Measurements from ENCODE around the gene CHL1. TPM values are rescaled to one million over a fixed set of nuclear protein-coding genes. Genes with fewer than 3 reads are reported as not detected.

Gene CHL1
- total and polyA plus RNA-seq, 4 donors, result 0.08 to 11.7 (median 7.0) TPM; not detected in 1

- intact Hi-C loops (cut with DNase I), result no loop called here
- Histone ChIP-seq H3K4me1 (ENCODE audit: control insufficient read depth in 1 of 2, insufficient read depth in 2 of 2, low read length in 2 of 2) (no peaks in the 10 kb centered on the region), H3K9me3 (ENCODE audit: control insufficient read depth, low read length) (no peaks in the 10 kb centered on the region), H3K36me3 (ENCODE audit: control insufficient read depth in 1 of 2, insufficient read depth in 2 of 2, low read length in 1 of 2) (no peaks in the 10 kb centered on the region), H3K27ac (ENCODE audit: low read depth in 1 of 2, low read length in 2 of 2) (no peak overlapping the region), H3K4me3 (ENCODE audit: low read length in 2 of 2) (no peak overlapping the region), H3K27me3 (ENCODE audit: control insufficient read depth in 1 of 2, insufficient read depth in 2 of 2, low read length in 1 of 2) (no peaks in the 10 kb centered on the region)
- DNase-seq (no peak), ATAC-seq (ENCODE audit: low FRiP score) (no peak)
- 28 to 34% methylated on average over 4 of the region's 4 CpGs for WGBS, 2 donors
Measured at GRCh38 chr3:284322-284721, 87.8 kb downstream of the CHL1 start.

DNA sequence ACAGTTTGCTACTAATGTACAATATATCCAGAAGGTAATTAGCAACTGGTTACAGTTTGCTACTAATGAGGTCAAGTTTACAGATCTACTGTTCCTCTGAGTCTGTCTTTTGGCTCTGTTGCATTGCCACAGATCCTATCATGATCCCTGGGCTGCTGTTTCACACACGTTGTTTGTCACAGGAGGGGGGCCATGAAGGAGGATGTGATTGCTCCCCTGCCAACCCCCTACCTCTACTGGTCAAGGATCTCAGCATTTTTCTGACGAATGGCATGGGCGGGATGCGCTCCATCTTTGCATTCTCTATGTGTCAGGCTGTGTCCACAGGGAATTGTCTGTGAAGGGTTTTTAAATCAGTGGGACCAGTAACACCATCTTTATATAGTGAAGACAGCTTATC, 91.9 kb downstream of the CHL1 start:
- intact Hi-C loops (cut with DNase I), result no loop called here
- Histone ChIP-seq H3K4me3 (ENCODE audit: low read length in 2 of 2) (no peak overlapping the region), H3K4me1 (ENCODE audit: control insufficient read depth in 1 of 2, insufficient read depth in 2 of 2, low read length in 2 of 2) (no peaks in the 10 kb centered on the region), H3K27ac (ENCODE audit: low read depth in 1 of 2, low read length in 2 of 2) (no peak overlapping the region), H3K27me3 (ENCODE audit: control insufficient read depth in 1 of 2, insufficient read depth in 2 of 2, low read length in 1 of 2) (no peaks in the 10 kb centered on the region), H3K36me3 (ENCODE audit: control insufficient read depth in 1 of 2, insufficient read depth in 2 of 2, low read length in 1 of 2) (no peaks in the 10 kb centered on the region), H3K9me3 (ENCODE audit: control insufficient read depth, low read length) (no peaks in the 10 kb centered on the region)
- WGBS, 2 donors, result 57 to 58% methylated on average over 4 of the region's 4 CpGs
- DNase-seq, result no peak
- ATAC-seq (ENCODE audit: low FRiP score), result no peak

- H3K36me3 ChIP-seq (ENCODE audit: control insufficient read depth in 1 of 2, insufficient read depth in 2 of 2, low read length in 1 of 2), result no peaks in the 10 kb centered on the region
- intact Hi-C loops (cut with DNase I), result no loop called here
Measured at GRCh38 chr3:291028-291427, 94.5 kb downstream of the CHL1 start.

DNA sequence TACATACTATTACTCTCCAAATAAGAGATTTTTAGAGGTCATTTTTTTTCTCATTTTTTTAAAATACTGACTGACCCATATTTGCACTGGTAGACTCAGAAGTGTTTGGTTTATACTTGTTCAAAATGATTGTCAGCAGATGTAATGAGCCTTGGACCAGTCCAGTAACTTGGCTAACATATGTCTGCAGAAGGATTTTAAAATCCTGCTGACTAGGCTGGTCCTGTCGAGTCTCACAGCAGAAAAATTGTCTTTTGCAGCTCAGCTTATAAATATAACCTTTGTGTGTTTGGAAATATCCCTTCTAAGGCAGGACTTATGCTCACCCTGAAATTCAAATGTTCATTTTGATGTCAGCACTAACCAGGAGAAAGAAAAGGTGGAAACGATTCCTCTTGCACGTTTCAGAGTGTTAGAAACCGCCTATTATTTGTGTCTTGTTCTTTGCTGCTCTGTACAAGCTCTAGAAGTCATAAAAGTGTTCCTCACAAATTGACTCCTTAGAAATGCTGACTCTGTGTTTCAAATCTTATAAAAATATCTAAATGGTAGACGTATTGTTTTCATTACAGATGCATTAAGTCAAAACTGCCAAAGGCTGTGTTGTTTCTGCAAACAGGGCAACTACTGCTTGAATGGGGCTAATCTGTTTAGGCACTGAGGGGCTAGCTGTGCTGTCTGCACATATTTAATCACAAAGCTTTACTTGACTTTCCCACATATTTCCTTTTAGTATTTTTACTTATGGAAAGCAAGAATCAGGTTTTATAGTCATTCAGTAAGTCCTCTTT, 95.3 kb downstream of the CHL1 start:
- Histone ChIP-seq H3K27me3 (ENCODE audit: control insufficient read depth in 1 of 2, insufficient read depth in 2 of 2, low read length in 1 of 2) (no peaks in the 10 kb centered on the region), H3K9me3 (ENCODE audit: control insufficient read depth, low read length) (no peaks in the 10 kb centered on the region), H3K36me3 (ENCODE audit: control insufficient read depth in 1 of 2, insufficient read depth in 2 of 2, low read length in 1 of 2) (no peaks in the 10 kb centered on the region), H3K27ac (ENCODE audit: low read depth in 1 of 2, low read length in 2 of 2) (no peak overlapping the region), H3K4me1 (ENCODE audit: control insufficient read depth in 1 of 2, insufficient read depth in 2 of 2, low read length in 2 of 2) (no peaks in the 10 kb centered on the region), H3K4me3 (ENCODE audit: low read length in 2 of 2) (no peak overlapping the region)
- ATAC-seq (ENCODE audit: low FRiP score), result no peak
- DNase-seq, result no peak
- 2 to 8% methylated on average over 5 of the region's 5 CpGs for WGBS, 2 donors
- intact Hi-C loops (cut with DNase I), result no loop called here

More at GRCh38 chr3:291028-291427, 94.5 kb downstream of the CHL1 start:
- no peak for ATAC-seq (ENCODE audit: low FRiP score)
- no peaks in the 10 kb centered on the region for H3K9me3 ChIP-seq (ENCODE audit: control insufficient read depth, low read length)
- no peak overlapping the region for H3K4me3 ChIP-seq (ENCODE audit: low read length in 2 of 2)
- no peaks in the 10 kb centered on the region for H3K27me3 ChIP-seq (ENCODE audit: control insufficient read depth in 1 of 2, insufficient read depth in 2 of 2, low read length in 1 of 2)
- no peak for DNase-seq
- H3K4me1 ChIP-seq (ENCODE audit: control insufficient read depth in 1 of 2, insufficient read depth in 2 of 2, low read length in 2 of 2), result no peaks in the 10 kb centered on the region
- no peak overlapping the region for H3K27ac ChIP-seq (ENCODE audit: low read depth in 1 of 2, low read length in 2 of 2)

- Histone ChIP-seq H3K27ac (ENCODE audit: low read depth in 1 of 2, low read length in 2 of 2) (no peak overlapping the region), H3K27me3 (ENCODE audit: control insufficient read depth in 1 of 2, insufficient read depth in 2 of 2, low read length in 1 of 2) (no peaks in the 10 kb centered on the region), H3K9me3 (ENCODE audit: control insufficient read depth, low read length) (no peaks in the 10 kb centered on the region), H3K4me1 (ENCODE audit: control insufficient read depth in 1 of 2, insufficient read depth in 2 of 2, low read length in 2 of 2) (no peaks in the 10 kb centered on the region), H3K36me3 (ENCODE audit: control insufficient read depth in 1 of 2, insufficient read depth in 2 of 2, low read length in 1 of 2) (no peaks in the 10 kb centered on the region), H3K4me3 (ENCODE audit: low read length in 2 of 2) (no peak overlapping the region)
- no peak for ATAC-seq (ENCODE audit: low FRiP score)
- DNase-seq, result no peak
- intact Hi-C loops (cut with DNase I), result no loop called here
- 85% methylated on average over 8 of the region's 8 CpGs for WGBS, 2 donors
Measured at GRCh38 chr3:294096-294495, 97.5 kb downstream of the CHL1 start.

- no peaks in the 10 kb centered on the region for H3K36me3 ChIP-seq (ENCODE audit: control insufficient read depth in 1 of 2, insufficient read depth in 2 of 2, low read length in 1 of 2)
- H3K27ac ChIP-seq (ENCODE audit: low read depth in 1 of 2, low read length in 2 of 2), result no peak overlapping the region
- DNase-seq, result no peak
- no peaks in the 10 kb centered on the region for H3K4me1 ChIP-seq (ENCODE audit: control insufficient read depth in 1 of 2, insufficient read depth in 2 of 2, low read length in 2 of 2)
- ATAC-seq (ENCODE audit: low FRiP score), result no peak
- WGBS, 2 donors, result 86 to 92% methylated on average over 2 of the region's 2 CpGs
- no peaks in the 10 kb centered on the region for H3K27me3 ChIP-seq (ENCODE audit: control insufficient read depth in 1 of 2, insufficient read depth in 2 of 2, low read length in 1 of 2)
- intact Hi-C loops (cut with DNase I), result no loop called here
- no peak overlapping the region for H3K4me3 ChIP-seq (ENCODE audit: low read length in 2 of 2)
- H3K9me3 ChIP-seq (ENCODE audit: control insufficient read depth, low read length), result no peaks in the 10 kb centered on the region
Measured at GRCh38 chr3:294581-294980, 98.0 kb downstream of the CHL1 start.

DNA sequence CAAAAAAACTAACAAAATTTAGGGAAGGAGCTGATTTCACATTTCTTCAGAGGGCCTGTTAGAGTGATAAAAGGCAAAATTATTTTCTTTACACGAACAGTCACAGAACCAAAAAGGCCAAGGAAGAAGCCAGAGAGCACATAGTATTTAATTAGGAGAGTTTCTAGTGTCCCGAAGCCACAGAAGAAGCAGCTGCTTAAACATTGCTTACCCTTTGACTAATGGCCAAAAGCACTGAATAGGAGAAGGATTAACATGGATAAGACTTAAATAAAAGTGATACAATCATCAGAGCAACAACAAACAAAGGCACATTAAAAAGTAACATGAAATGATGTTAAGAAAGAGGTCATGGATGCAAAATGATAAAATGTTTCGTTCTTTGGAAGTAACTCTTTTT, 98.6 kb downstream of the CHL1 start:
- Histone ChIP-seq H3K9me3 (ENCODE audit: control insufficient read depth, low read length) (no peaks in the 10 kb centered on the region), H3K4me1 (ENCODE audit: control insufficient read depth in 1 of 2, insufficient read depth in 2 of 2, low read length in 2 of 2) (no peaks in the 10 kb centered on the region), H3K27ac (ENCODE audit: low read depth in 1 of 2, low read length in 2 of 2) (no peak overlapping the region), H3K36me3 (ENCODE audit: control insufficient read depth in 1 of 2, insufficient read depth in 2 of 2, low read length in 1 of 2) (no peaks in the 10 kb centered on the region), H3K4me3 (ENCODE audit: low read length in 2 of 2) (no peak overlapping the region), H3K27me3 (ENCODE audit: control insufficient read depth in 1 of 2, insufficient read depth in 2 of 2, low read length in 1 of 2) (no peaks in the 10 kb centered on the region)
- DNase-seq (no peak), ATAC-seq (ENCODE audit: low FRiP score) (no peak)
- intact Hi-C loops (cut with DNase I), result no loop called here
- WGBS, 2 donors, result 28 to 40% methylated on average over 3 of the region's 3 CpGs

GRCh38 chr3:297585-297984, 101.0 kb downstream of the CHL1 start:
- ATAC-seq (ENCODE audit: low FRiP score), result no peak
- Histone ChIP-seq H3K4me3 (ENCODE audit: low read length in 2 of 2) (no peak overlapping the region), H3K9me3 (ENCODE audit: control insufficient read depth, low read length) (no peaks in the 10 kb centered on the region), H3K27ac (ENCODE audit: low read depth in 1 of 2, low read length in 2 of 2) (no peak overlapping the region), H3K27me3 (ENCODE audit: control insufficient read depth in 1 of 2, insufficient read depth in 2 of 2, low read length in 1 of 2) (no peaks in the 10 kb centered on the region), H3K36me3 (ENCODE audit: control insufficient read depth in 1 of 2, insufficient read depth in 2 of 2, low read length in 1 of 2) (no peaks in the 10 kb centered on the region), H3K4me1 (ENCODE audit: control insufficient read depth in 1 of 2, insufficient read depth in 2 of 2, low read length in 2 of 2) (no peaks in the 10 kb centered on the region)
- intact Hi-C loops (cut with DNase I), result no loop called here
- 73 to 77% methylated on average over 3 of the region's 3 CpGs for WGBS, 2 donors
- DNase-seq, result no peak

DNA sequence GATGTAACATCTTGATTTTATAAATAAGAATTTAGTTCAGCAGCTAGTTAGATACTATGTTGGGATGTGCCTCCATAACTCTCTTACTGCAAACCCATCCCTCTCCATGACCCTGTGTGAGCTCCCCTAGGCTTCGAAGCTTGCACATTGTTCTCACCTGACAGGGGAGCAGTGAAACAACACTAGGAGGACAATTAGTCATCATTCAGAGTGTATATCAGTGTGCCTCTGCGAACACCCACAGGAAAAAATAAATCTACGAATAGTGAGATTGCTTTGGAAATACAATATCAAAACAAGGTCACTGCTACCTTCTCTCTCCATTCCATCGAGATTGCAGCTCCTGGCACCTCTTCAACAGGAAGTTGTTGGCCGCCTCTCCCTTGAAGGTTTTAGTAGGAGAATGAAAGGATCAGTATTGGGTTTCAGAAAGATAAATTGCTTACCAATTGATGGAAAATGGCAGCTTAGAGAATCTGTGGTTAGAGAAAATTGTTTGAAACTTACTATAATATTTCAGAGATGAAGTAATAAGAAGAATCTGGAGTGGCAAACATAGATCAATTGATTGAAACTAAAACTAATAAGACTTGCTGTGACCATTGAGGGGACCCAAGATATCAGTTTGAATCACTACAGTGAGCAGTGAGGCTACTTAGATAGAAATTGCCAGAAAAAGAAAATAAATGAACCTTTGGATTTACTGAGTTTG, 103.2 kb downstream of the CHL1 start:
- H3K36me3 ChIP-seq (ENCODE audit: control insufficient read depth in 1 of 2, insufficient read depth in 2 of 2, low read length in 1 of 2), result no peaks in the 10 kb centered on the region
- no peaks in the 10 kb centered on the region for H3K9me3 ChIP-seq (ENCODE audit: control insufficient read depth, low read length)
- H3K27me3 ChIP-seq (ENCODE audit: control insufficient read depth in 1 of 2, insufficient read depth in 2 of 2, low read length in 1 of 2), result no peaks in the 10 kb centered on the region
- WGBS, 2 donors, result 60 to 61% methylated on average over 5 of the region's 5 CpGs
- H3K27ac ChIP-seq (ENCODE audit: low read depth in 1 of 2, low read length in 2 of 2), result no peak overlapping the region
- intact Hi-C loops (cut with DNase I), result no loop called here
- no peak overlapping the region for H3K4me3 ChIP-seq (ENCODE audit: low read length in 2 of 2)
- no peak for ATAC-seq (ENCODE audit: low FRiP score)
- no peak for DNase-seq
- H3K4me1 ChIP-seq (ENCODE audit: control insufficient read depth in 1 of 2, insufficient read depth in 2 of 2, low read length in 2 of 2), result no peaks in the 10 kb centered on the region
